DMS53 (cell line): ENCODE results near the gene PHC1.
"Not testable (repeated sequence)": the region's sequence is repeated elsewhere in the genome, so short reads cannot be mapped to it uniquely, and the experiment has no call there.

Experiments used
- DNase-seq: peaks from one replicate; lab custom pipeline; 2025; lab: John Stamatoyannopoulos, UW

PHC1 gene

GRCh38 chr12:8911606-8912268 is 2.6 kb upstream of the PHC1 start:
- no peak for DNase-seq

- DNase-seq: peak; percentile 72
These were observed 1.4 kb upstream of the PHC1 start for GRCh38 chr12:8912914-8913313.

GRCh38 chr12:8913702-8914032 is 642 bp upstream of the PHC1 start:
- DNase-seq: peak; percentile 78

GRCh38 chr12:8914716-8915526 is 612 bp downstream of the PHC1 start:
- DNase-seq: peak; percentile 94

GRCh38 chr12:8916154-8916553 is 1.8 kb downstream of the PHC1 start:
- DNase-seq: no peak

GRCh38 chr12:8917031-8917430 is 2.7 kb downstream of the PHC1 start:
- no peak for DNase-seq

- no peak for DNase-seq
These were observed 3.4 kb downstream of the PHC1 start for GRCh38 chr12:8917751-8918150.

GRCh38 chr12:8919643-8920042 is 5.3 kb downstream of the PHC1 start:
- not testable (repeated sequence) for DNase-seq

- no peak for DNase-seq
These were observed 8.2 kb downstream of the PHC1 start for GRCh38 chr12:8922544-8922943.

- not testable (repeated sequence) for DNase-seq
These were observed 16.5 kb downstream of the PHC1 start for GRCh38 chr12:8930655-8931323.

- DNase-seq: not testable (repeated sequence)
These were observed 18.2 kb downstream of the PHC1 start for GRCh38 chr12:8932464-8932863.

- DNase-seq: not testable (repeated sequence)
These were observed 19.8 kb downstream of the PHC1 start for GRCh38 chr12:8934080-8934479.

- DNase-seq: no peak
These were observed 22.4 kb downstream of the PHC1 start for GRCh38 chr12:8936735-8937134.

GRCh38 chr12:8937842-8938442 is 23.6 kb downstream of the PHC1 start:
- not testable (repeated sequence) for DNase-seq

GRCh38 chr12:8941691-8942478 is 27.6 kb downstream of the PHC1 start:
- DNase-seq: no peak

- DNase-seq: no peak
These were observed 29.4 kb downstream of the PHC1 start for GRCh38 chr12:8943565-8944186.

GRCh38 chr12:8946733-8947132 is 32.4 kb downstream of the PHC1 start:
- DNase-seq: no peak

GRCh38 chr12:8947737-8948136 is 33.4 kb downstream of the PHC1 start:
- no peak for DNase-seq

- DNase-seq: peak; percentile 69
These were observed 34.5 kb downstream of the PHC1 start for GRCh38 chr12:8948701-8949341.

- peak; percentile 100 for DNase-seq
These were observed 35.3 kb downstream of the PHC1 start, which contains the start of gene M6PR for GRCh38 chr12:8949342-8950220. Gene M6PR (minus strand): TSS chr12:8949645. CDS start chr12:8946404, 3,241 bp downstream.
